ENCODE data around the gene YDJC.
A peak's percentile ranks its signal among the peaks of the same experiment; 100 is the strongest.
"Not testable (repeated sequence)": the region's sequence is repeated elsewhere in the genome, so short reads cannot be mapped to it uniquely, and the experiment has no call there.

The YDJC gene

DNA sequence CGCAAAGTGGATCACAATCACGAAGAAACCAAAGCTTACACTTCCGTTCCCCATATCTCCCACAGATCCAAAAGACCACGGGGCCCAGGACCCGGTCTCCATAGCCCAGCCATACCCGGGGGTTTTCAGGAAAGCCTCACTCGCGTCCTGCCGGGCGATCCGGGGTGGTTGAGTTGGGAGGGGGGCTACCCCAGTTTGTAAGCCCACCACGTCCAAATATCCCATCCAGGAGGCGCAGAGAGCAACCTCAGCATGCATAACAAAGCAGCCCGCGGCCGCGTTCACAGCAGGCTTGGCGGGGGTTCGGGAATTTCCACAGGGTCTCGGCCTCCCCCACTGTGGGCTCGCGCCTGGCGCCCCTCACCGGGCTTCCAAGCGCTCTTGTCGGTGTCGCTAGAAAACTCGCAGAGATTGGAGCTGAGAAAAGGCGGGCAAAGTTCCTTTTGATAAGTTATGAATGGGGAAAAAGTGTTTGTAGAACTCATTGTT lies 21.7 kb upstream of the YDJC start:
- no peak for DNase-seq

DNA sequence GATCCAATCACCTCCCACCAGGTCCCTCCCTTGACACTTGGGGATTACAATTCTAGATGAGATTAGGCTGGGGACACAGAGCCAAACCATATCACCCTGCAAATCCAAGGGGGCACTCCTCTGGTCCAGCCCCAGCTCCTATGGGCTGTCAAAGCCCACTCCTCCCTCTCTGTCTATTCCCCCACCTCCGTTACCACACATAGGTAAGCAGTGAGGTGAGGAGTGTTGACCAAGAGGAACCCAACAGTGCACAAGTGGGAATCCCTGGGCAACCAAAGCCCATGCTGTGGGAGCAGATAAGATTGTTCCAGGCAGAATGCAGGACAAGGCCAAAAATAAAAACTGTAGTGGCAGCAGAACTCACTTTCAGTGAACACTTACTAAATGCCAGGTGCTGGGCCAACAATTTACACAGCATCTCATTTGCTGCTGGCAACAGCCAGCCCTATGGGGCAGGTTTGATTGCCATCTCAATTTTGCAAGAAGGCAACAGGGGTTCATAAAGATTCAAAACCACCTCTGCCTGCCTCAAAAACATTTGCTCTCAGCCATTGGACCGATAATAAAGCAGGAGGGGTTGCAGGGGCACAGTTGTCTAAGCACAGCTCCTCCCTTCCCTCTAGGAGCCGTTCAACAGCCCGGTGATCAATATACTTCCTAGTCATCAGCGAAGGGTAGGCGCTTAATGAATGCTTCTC lies 21.1 kb upstream of the YDJC start:
- no peak for DNase-seq

- DNase-seq: no peak
These were observed 20.5 kb upstream of the YDJC start for GRCh38 chr22:21650280-21650679.

- DNase-seq: peak; percentile 83 to 86
These were observed 17.1 kb upstream of the YDJC start for GRCh38 chr22:21646608-21647590.

GRCh38 chr22:21645513-21645912 lies 15.7 kb upstream of the YDJC start:
- not testable (repeated sequence) for DNase-seq

GRCh38 chr22:21643533-21644357 lies 13.9 kb upstream of the YDJC start:
- no peak for DNase-seq

- DNase-seq: peak; percentile 52 to 62
These were observed 13.0 kb upstream of the YDJC start for GRCh38 chr22:21642584-21643448.

DNA sequence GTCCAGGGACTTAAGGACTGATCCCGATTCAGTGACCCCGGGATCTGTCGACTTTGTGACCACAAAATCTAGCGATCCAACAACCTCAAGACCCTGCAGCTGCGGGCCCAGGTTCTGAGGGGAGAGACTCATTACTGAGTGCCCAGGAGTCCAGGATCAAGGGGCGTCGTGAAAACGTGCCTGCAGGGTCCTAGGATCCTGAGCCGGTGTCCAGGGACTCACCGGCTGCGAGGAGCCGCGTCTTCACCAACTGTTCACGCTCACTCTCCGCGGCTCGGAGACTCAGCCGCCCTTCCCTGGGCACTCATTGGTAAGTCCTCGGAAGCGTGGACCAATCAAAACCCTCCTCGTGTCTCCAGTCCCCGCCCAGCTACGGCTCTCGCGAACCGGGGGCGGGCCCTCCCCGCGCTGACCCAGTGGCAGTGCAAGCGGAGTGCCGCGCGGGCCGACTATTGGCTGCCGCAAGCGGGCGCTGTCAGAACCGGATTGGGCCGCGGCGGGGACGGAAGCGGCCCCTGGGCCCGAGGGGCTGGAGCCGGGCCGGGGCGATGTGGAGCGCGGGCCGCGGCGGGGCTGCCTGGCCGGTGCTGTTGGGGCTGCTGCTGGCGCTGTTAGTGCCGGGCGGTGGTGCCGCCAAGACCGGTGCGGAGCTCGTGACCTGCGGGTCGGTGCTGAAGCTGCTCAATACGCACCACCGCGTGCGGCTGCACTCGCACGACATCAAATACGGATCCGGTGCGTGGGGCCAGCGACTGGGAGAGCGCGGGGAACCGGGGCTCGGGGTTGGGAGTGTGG lies 12.2 kb upstream of the YDJC start, which contains the start of gene SDF2L1:
Gene SDF2L1, plus strand, starts transcription at position 514 of the 795 bp plus-strand sequence. Its CDS starts 35 bp downstream, at position 549.
- peak; percentile 99 for DNase-seq

- DNase-seq: peak in 1 of 2 donors; percentile 20
These were observed 11.6 kb upstream of the YDJC start for GRCh38 chr22:21641417-21641788.

DNA sequence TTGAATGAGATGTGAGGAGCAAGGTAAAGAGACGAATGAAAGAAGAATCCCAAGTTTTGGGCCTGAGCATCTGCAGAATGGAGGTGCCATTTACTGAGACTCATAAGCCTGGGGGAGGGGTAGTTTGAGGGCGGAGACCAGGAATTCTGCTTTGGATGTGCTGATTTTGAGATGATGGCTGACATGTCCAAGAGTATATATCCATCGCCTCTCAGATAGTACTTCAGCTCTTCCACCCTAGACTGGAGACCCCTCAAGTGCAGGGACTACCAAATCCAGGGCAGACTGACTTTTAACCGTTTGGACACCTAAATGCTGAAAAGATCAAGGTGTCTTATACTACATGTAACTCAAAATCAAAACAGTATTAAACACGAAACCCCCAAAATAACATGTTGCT lies 11.0 kb upstream of the YDJC start:
- no peak for DNase-seq

DNA sequence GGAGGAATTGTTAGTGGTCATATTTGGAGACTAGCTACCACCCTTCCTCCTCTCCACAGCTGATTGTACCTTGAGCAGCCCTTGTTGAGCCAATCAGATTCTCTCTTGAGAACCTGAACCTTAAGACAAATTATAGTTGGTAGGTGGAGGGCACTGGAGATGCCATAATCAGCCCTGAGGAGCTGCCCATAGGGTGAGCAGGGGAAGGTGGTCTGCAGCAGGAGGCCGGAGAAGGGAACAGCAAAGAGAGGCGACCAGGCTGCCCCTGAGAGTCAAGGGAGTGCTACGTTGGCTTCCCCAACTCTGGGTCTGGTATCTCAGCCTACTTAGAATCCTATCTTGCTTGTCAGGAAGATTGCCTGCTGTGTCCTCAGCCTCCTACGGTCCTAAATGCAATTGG lies 9.5 kb upstream of the YDJC start:
- no peak for DNase-seq

- DNase-seq: not testable (repeated sequence)
These were observed 7.6 kb upstream of the YDJC start for GRCh38 chr22:21637450-21637849.

DNA sequence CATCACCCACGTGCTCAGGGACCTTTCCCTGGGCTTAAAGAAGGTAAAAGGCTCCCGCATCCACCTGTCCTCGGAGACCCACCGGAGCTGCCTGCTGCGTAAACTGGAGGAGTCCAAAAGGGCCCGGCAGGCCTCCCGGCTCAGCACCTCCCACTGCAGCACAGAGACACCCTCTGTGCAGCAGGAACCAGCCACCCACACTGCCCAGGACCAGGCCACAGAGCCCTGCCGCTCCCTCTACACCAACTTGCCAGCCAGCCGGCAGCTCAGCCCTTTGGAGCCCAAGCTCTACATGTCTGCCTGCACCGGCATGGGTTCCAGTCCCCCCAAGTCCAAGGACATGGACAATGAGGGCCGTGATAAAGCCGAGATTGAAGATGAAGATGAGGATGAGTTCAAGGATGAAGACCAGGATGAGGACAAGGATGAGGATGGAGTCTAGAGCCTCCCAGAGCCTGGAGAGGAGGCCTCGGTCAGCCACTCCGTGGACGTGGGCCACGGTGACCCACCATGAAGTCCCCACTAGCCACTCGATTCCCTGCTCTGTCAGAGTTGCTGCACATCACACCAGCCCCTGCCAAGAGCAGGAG lies 6.9 kb upstream of the YDJC start:
- no peak for DNase-seq

DNA sequence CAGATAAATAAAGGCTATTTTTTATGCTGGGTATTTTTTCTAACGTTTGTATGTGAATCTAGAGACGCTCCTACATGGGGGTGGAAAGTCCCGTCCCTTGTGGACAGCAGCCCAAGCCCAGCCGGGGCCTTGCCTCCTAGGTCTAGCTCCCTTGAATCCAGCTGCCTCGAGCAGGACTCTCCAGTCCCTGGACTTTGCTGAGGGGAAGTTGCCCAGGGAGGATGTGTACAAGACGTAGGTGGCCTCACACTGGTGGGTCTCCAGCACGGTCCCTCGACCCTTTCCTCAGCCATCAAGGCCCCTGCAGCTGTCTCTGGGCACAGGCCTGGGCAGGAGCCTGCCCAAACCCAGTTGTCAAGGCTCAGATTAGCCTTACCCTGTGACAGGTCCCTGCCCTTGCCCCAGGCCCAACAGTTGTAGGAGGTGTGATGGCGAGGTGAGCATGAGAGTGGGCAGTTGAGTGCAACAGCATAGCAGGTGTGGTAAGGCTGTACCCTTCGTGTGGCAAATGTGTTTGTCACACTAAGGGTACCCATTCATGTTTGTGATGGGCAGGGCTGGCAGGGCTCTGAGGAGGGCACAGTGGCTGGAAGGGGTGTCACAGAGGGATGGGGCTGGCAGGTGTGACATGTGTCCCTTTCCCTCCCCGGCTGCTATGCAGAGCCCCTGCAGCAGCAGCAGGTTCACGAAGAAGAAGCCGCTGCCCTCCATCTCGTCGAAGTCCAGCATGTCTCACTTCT lies 6.1 kb upstream of the YDJC start:
- DNase-seq: no peak

DNA sequence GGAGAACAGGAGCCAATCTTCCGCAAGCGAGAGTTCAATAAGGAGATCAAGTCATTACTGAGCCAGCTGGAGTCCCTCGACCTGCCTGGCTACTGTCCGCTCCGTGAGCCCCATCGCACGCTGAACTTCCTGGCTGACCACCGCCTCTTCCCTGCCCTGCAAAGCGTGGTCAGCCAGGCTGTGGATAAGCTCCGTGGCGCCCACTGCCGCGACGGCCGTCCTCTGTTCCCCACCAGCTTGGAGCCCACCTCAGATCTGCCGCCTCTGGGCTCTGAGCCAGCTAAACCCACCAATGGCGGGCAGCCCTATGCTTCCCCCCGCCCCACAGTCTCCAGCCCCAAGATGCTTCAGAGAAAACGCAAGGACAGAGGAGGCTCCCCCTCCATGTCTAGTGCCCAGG lies 5.0 kb upstream of the YDJC start:
- no peak for DNase-seq

DNA sequence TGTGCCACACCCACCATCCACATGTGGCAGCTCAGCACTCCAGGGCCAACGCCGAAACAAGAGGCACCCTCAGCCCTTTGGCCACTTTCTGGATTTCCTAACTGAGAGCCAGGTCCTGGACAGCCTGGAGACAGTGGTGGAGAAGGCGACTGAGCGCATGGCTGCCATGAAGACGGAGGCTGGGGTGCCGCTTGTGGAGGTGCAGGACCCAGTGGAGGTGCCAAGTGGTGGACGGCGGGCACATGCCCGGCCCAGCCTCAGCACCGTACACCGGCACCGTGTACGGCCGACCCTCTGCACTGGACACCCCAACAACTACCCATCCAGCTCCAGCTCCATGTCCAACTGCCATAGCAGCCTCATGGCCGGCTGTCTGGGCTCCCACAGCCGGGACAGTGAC lies 4.3 kb upstream of the YDJC start:
- no peak for DNase-seq

DNA sequence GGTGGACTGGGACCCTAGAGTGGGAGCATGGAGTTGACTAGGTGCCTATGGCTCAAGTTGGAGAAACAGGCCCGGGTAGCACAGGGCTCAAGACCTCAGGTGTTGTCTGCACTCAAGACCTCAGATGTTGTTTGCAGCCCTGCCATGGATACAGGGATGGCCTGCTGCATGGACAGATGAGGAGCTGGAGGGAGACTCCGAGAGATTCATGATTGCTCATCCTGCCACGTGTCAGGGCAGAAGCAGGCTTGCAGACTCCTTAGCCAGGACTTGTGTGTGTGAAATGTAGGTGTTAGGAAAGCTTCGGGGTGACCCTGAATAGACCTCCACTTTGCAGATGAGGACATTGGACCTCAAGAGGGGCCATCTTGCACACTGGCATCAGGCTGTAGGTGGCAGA lies 3.7 kb upstream of the YDJC start:
- DNase-seq: no peak

- no peak for DNase-seq
These were observed 3.1 kb upstream of the YDJC start for GRCh38 chr22:21632931-21633330.

GRCh38 chr22:21632237-21632895 lies 2.5 kb upstream of the YDJC start, which contains the start of gene CCDC116:
CCDC116 (plus strand) TSS chr22:21632760; CDS start chr22:21633182, 422 bp downstream.
- DNase-seq: peak; percentile 72 to 82
